HG02943 (cell line): ENCODE measurements around the gene TENM3.

Experiments used
- ATAC-seq: cut with Tn5 transposase; IDR thresholded peaks from one replicate; pipeline ENCODE4 v1.9.1; 2021; ENCODE audit warnings: mild to moderate bottlenecking, low read depth, moderate library complexity; ENCODE audit not compliant: unreplicated experiment

The TENM3 gene

DNA sequence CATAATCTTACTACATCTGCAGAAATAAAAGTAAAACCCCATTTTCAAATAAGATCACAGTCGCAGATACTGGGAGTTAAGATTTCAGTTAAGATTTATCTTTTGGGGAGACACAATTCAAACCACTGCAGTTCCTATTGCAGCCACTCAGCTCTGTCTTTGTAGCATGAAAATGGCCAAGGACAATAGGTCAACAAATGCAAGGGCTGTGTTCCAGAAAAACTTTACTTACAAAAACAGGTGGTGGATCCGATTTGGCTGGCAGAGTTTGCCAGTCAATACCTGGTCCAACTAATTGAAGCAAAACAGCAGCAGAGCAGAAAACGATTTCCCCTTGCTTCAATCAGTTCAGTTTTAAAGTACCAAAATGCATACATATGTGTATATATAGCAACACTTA lies 77.4 kb downstream of the TENM3 start:
- ATAC-seq: no peak

DNA sequence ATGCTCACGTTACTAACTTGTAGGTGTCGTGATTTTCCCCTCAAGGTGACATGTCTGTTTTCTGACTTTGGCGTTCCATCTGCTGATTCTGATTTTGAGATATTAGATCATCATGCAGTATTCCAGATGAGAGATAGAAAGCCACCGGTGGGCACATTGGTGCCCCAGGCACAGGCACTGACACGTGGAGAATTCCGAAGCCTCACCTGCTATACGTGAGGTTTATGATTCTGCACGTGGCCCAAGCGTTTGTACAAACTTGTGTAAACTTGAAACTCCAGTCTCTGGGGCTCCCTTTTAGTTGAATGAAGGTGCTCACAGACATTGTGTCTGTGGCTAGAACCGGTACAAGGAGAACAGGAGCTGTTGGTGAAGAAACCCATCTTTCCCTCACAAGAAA lies 81.1 kb downstream of the TENM3 start:
- ATAC-seq: no peak

DNA sequence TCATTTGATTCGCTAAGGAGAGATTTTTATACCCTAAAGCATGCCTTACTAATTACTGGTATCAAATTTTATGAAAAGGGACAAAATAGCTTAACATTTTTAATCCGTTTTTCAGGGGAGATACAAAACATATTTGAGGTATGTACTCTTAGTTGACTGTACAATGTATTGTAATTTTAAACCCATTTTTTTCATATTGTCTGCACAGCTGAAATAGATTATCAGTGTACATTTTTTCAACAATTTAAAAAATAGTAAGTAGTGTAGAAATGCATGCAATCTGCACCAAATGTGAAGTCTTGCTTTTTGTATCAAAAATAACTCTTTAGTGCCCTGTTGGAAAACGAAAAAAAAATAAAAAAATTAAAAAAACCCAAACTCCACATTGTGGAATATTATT lies 82.2 kb downstream of the TENM3 start:
- ATAC-seq: no peak

DNA sequence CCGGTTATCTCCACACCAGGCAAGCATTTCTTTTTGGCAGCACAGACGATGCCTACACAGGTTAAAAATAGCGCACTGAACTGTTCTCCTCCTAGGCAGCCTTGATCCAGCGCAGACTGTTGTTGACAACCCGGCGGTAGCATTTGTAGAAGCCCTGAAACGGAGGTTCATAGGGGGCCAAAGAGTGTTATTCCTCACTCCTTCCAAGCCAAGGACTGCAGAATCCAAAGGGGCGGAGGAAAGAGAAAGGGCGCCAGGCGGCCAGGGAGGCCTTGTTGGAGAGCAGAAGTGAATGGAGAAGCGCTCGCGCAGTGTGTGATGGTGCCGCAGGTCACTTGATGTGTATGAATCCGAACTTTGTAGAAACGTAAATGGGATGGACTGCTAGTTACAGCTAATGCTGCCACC lies 82.7 kb downstream of the TENM3 start:
- ATAC-seq: no peak

DNA sequence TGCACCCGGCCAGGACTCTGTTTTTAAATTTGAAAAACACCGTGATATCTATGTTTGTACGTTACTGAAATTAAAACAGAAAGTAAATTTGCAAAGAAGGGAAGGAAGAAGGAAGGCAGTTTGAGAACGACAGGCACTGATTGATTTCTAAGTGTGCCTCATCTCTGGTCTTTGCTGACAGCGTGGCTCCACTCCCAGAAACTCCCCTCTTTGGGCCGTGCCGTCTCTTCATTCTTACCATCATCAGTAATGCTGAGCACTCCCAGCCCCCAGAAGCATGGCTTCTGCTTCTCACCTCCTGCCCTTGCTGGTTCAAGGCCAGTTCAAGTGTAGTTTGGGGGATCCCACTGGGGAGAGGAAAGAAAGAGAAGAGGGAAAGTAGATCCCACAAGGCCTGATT lies 85.3 kb downstream of the TENM3 start:
- ATAC-seq: no peak

DNA sequence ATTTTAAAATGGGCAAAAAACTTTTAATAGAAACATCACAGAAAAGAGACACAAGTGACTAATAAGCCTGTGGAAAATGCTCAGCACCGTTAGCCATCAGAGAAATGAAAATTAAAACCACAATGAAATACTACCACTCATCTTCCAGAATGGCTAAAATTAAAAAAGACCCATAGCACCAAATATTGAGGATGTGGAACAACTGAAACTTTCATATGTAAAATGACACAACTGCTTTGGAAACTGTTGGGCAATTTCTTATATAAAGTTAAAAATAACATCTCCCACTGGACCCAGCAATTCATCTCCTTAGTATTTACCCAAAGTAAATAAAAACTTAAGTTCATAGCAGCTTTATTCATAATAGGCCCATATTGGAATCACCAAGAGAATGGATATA lies 94.2 kb downstream of the TENM3 start:
- ATAC-seq: no peak

DNA sequence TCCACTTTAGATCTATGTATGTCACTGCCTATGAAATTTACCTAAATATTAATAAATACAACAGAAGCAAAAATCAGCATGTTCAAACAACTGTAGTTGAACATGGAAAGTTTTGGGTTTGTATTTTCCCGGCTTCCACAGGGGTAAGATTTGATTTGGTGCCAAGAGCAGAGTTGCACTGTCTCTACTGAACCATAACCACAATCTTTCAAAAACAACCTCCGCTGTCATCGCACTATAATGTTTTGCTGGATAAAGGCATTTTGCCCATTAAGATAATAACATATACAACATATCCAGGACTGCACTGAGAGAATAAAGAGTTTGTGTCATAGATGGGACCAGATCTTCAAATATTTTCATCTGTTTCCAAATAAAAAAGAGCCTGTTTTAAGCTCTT lies 94.9 kb downstream of the TENM3 start:
- no peak for ATAC-seq

DNA sequence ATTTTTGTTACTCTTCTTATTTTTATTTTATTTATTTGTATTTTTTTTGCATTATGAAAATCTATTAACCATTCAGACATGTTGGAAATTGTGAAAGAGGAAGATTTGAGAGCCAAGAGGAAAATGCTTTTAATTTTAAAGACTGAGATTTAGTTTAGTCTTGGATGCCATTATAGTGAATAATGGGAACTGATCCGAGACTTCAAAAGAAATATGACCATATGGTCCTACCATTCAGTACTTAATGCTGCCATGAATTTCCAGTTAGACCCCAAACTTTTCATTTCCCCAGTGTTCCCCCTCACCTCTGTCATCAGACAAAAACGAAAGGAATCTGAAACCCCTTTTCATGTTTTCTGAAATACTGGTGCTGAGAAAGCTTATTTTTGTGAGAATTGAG lies 95.5 kb downstream of the TENM3 start:
- ATAC-seq: no peak

DNA sequence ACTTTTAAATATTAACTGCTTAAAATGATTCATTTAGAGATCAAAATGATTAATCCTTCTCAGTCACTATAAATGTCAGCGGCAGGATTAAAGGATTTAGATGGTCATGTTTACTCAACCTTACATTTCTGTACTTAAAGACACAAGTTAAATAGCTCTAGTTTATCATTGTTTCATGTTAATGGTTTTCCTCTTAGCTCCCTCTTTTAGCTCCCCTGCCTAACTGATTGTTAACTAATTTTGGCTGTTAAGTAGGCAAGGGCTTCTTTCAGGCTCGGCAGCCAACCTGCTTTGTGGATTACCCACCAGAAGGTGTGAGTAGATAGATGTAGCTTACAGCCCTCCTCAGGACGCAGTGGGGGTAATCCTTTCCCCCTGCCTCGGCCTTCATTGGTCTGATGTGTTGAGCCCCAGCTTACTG lies 96.0 kb downstream of the TENM3 start:
- ATAC-seq: no peak

DNA sequence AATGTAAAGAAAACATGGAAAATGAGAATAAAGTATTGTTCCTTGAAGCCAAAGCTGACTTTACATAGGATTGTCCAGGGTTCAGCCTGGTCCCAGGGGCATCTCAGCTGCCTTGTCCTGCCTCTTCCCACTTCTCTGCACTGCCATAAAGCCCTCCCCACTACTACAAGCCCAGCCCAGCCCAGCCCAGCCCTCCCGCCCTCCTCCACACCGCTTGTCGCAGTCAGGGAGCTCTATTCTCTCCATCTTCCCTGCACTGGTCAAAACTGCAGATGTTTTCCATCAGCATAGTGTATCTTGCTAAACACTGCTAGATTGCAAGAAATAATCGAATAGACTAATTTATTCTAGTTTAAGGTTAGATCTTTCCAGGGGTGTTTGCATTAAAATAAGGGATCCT lies 100.3 kb downstream of the TENM3 start:
- ATAC-seq: no peak

DNA sequence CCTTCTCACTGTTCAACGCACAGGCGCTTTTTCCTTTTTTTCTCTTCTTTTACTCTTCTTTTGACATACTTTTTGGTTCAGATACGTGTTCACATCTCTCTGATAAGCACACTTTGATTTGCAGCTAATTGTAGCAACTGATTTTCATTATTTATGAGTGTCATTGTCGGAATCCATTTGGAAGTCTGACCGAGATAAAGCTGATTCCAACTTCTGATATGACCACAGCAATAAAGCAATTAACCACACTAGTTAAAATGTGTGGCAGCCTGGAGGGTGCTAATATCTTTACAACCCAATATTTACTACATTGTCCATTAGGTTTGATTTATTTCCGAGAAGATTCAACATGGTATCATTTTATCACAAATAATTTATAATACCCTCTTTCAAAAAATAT lies 101.8 kb downstream of the TENM3 start:
- ATAC-seq: no peak

DNA sequence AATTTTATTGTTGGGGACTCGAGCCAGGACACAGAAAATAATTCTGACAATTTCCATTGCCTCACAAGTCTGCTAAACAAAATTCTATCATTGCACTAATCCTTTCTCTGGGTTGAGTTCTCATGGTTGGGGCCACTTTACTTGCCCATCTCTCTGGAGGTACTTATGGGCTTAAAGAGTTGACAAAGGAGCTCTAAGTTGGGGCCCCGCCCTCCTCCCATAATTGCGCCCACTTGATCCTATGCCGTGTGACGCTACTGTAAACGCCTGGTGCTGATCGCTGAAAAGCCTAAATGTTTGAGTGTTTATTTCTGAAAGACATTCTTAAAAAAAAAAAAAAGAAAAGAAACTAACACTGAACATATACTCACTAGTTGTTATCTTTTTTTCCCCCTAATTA lies 103.0 kb downstream of the TENM3 start:
- no peak for ATAC-seq

DNA sequence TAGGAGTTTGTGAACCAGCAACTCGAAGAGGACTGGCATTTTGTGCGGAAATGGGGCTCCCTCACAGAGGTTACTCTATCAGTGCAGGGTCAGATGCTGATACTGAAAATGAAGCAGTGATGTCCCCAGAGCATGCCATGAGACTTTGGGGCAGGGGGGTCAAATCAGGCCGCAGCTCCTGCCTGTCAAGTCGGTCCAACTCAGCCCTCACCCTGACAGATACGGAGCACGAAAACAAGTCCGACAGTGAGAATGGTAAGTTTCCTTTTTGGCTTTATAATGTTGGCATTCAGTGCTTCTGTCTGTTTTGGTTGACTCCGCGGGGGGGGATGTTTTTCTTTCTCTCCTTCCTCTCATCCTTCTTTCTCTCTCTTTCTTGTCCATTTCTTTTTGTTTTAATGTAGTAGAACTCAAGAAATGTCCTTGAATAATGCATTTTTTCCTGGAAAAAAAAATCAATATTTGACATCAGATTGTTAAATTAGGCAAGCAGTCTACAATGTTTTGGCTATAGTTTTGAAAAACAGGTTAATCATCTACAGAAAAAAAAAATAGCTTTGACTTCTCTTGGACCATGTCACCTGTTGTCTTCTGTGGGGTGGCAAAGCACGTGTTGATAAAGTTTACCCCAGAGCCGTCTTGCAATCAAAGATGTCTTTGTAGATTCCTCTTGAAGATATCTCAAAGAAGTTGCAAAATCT lies 103.6 kb downstream of the TENM3 start:
- no peak for ATAC-seq

DNA sequence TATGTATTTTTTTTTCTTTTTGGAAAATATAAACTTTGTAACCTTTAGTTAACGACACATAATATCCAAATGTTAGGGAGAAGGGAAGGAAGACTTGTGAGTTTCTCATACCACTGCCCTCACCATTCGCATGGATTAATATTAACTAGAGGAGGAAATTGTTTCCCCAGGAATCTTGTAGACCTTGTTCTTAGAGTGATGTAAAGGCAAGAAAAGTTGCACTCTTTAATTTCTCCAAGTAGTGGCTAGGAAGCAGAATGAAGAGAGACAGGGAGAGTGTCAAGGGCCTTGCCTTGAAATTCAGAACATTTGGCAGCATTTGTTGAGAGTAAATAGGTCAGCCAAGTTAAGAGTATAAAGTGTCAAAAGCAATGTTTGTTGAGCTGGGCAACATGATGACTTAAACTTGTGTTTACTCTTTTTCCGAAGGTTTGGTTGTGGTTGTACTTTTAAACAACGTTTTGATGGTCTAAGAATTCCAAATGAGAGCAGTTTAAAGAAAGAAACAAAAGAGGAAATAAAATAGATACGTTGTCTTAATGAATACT lies 105.7 kb downstream of the TENM3 start:
- no peak for ATAC-seq

DNA sequence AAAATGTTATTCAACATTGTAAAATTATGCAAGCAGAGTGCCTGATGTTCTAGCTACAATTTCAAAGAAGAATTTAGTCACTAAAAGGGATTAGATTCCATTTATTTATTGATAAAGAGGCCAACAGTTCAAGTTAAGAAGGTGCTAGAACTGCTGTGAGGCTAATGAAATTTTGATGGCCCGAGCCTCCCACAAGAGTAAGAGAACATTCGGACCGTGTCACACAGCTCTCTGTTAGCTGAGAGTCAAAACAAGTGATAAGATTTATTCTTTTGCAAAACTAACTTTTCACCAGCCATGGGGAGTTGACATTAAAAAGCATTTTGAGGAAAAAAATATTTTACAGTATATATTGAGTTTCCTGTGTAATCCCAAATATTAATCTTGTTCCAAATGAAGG lies 106.8 kb downstream of the TENM3 start:
- ATAC-seq: no peak

DNA sequence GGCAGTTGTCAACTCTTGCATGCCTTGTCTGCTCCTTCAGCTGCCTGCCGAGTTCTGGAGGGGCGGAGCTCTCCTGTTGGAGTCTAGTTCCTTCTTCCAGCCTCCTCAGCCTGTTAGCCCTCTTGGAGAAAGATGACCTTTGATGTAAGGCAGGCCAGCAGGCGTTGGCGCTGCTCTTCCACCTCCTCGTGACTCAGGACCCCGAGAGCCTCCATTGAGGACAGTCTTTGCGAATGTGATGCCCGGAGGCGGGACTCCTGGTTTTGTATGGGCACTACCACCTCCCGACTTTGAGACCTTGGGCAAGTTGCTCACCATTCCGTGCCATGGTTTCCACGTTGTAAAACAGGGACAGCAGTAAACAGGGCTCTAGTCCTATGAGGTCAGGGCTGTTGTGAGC lies 108.3 kb downstream of the TENM3 start:
- no peak for ATAC-seq

DNA sequence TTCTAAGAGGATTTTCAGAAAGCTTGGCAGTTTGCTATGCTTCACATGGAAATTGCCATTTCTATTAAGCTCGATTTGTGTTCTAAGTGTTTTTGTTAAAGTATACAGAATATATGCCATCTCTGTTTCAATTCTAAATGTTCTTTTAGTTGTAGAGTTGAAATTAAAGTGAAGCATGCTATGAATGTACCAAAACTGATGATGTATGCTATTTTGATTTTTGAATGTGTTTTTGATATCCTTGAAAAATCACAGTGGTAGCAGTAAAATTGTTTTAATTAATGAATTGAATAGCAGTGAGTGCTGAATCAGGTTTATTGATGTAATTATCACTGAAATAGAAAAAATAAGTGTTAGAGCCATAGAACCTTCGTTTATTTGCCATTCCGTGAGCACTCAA lies 110.9 kb downstream of the TENM3 start:
- no peak for ATAC-seq

DNA sequence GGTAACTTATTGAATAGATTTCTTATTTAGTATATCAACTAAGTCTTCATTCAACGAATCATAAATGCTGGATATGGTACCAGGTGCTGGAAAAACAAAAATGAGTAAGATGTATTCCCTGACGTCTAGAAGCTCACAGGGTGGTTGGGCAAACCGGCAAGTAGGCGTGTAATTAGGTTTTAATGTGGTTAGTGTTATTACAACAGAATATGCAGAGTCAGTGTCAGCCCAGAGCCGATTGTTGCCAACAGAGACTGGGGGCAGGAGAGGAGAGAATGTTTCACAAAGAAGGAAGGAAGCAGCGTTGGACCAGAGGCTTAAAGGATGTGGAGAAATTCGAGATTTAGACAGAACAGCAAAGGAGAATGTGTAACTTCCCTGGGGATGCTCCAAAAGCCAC lies 111.7 kb downstream of the TENM3 start:
- no peak for ATAC-seq

DNA sequence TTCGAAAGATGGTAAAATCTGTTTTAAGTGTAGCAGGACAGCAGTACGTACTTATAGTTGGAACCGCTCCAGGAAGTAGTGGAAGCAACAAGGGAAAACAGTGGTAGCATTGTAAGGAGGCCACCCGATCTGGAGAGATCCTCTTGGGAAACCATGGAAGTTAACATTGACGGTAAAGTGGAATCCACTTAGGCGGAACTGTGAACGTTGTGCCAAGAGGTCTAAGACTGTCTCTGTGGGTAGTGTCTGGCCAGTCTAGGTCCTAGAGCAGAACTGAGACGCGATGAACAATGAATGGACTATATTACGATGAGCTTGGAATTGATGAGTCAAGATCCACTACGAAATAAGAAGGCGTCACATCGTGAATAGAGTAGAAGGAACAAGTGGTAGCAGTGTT lies 124.0 kb downstream of the TENM3 start:
- no peak for ATAC-seq

DNA sequence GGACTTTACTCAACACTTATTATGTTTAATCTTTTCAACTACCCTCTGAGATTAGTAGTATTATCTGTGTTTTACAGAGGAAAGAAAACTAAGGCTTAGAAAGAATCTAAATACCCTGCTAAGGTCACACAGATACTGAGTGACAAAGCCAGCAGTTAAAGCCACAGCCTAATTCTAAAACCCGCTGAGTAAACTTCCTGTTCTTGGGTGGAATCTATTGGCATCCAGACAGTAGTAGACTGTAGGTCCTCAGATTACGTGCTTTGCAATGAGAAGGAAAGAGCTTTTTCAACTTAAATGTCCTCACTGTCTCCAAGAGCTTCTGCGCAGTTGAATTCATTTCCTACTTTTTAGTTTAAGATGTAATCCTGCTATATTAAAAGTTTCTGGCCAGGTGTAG lies 126.0 kb downstream of the TENM3 start:
- ATAC-seq: no peak

DNA sequence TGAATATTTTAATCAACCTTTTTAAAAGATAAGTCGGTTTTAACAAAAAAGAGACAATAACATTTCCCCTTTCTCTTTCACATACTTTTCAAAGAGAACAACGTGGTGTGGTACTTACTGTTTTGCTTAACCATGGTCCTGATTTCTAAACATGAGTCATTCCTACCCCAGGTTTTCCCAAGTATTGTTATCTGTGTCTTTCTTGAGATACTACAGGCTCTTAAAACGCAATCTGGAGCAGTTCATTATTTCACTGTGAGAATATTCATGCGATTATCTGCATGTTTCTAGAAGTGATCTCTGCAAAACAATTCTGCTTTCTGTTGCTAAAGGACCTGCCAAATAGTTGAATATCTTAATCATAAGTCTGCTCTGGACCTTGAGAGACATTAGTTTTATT lies 127.3 kb downstream of the TENM3 start:
- no peak for ATAC-seq

DNA sequence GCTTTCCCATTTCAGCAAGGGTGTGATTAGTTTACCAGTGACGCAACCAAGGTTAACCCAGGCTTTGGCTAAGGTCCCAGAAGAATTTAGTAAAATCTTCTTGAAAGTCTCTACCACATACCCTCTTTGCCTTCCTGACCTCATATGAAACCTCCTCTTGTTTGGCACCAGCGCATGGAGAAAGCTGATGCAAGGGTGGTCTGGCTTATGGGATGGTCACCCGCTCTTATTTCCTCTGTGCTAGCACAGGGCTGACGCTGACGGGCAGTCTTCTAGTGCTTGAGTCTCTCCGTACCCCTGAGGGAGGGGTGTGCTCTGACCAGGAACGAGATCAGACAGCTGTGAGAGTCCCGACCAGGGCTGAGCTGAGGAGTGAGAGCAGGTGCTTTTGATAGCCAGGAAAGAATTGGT lies 137.6 kb downstream of the TENM3 start:
- no peak for ATAC-seq

DNA sequence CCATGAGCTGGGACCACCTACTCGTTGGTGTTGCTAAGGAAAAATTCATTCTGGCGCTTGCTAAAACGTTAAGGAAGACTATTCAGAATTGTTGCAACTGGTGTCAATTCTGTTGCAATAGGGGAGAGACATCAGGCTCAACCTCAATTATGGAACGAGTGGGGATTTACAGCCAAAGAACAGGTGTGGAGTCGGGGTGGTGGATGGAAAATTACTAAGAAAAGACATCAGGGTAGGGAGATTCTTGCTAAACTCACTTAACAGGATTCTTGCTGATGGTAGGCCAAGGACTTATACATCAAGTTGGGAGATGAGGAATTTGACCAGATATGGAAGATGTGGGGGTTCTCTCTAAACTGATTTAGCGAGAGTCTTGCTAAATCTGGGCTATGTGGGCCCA lies 139.7 kb downstream of the TENM3 start:
- ATAC-seq: no peak
